Small intestine (tissue), 7 donors: ENCODE measurements around the gene LTO1. TPM values are rescaled to one million over a fixed set of nuclear protein-coding genes. Genes with fewer than 3 reads are reported as not detected.
A peak's percentile ranks its signal among the peaks of the same experiment; 100 is the strongest.

Experiments used
- DNase-seq, 2 donors: peaks; one replicate each; pipeline versions ENCODE4 v3.0.0 to v3.0.0-alpha.2; 2013
- FAIRE-seq: peaks from 2 replicates; lab custom pipeline; 2012; peaks lifted over from hg19 to GRCh38; lab: Jason Lieb, UNC
- H3K27ac ChIP-seq, 3 donors: one replicate each; pipeline ENCODE4 v1.5.1; 2013; ENCODE audit warnings: low read length in 2 of 3, mild to moderate bottlenecking in 2 of 3, control low read depth in 1 of 3, inconsistent platforms in 1 of 3, low read depth in 1 of 3, moderate library complexity in 1 of 3
- H3K27me3 ChIP-seq, 3 donors: one replicate each; pipeline ENCODE4 v1.6.1; 2013; ENCODE audit warnings: low read length in 3 of 3, inconsistent platforms in 1 of 3; ENCODE audit not compliant: control insufficient read depth in 3 of 3, insufficient read depth in 3 of 3
- H3K36me3 ChIP-seq, 3 donors: one replicate each; pipeline ENCODE4 v1.6.1; 2013; ENCODE audit warnings: low read length in 3 of 3, inconsistent platforms in 1 of 3, low read depth in 1 of 3, mild to moderate bottlenecking in 1 of 3, moderate library complexity in 1 of 3; ENCODE audit not compliant: control insufficient read depth in 3 of 3, insufficient read depth in 2 of 3
- H3K4me1 ChIP-seq, 3 donors: one replicate each; pipeline ENCODE4 v1.6.1; 2013; ENCODE audit warnings: low read length in 2 of 3, inconsistent platforms in 1 of 3, low read depth in 1 of 3, mild to moderate bottlenecking in 1 of 3, moderate library complexity in 1 of 3; ENCODE audit not compliant: control insufficient read depth in 3 of 3, insufficient read depth in 2 of 3
- H3K4me3 ChIP-seq, 3 donors: one replicate each; pipeline ENCODE4 v1.5.1; 2013; ENCODE audit warnings: low read length in 3 of 3, control low read depth in 1 of 3, inconsistent platforms in 1 of 3, low read depth in 1 of 3, mild to moderate bottlenecking in 1 of 3, moderate library complexity in 1 of 3
- H3K9me3 ChIP-seq, 2 donors: one replicate each; pipeline ENCODE4 v1.6.1; 2013; ENCODE audit warnings: low read depth in 1 of 2, low read length in 1 of 2; ENCODE audit not compliant: control insufficient read depth in 2 of 2, insufficient read depth in 1 of 2
- WGBS, 3 donors: extraction: QIAGEN DNeasy Blood & Tissue Kit; methylation state at CpG; one replicate each; pipeline ENCODE4 v1.1.7; 2013; 5-methylcytosine and 5-hydroxymethylcytosine counted together
- polyA plus RNA-seq, 4 donors: library from polyadenylated mRNA; stranded (reverse) in 3 of 4; unstranded in 1 of 4; fragments of 200-250 nt in 3 of 4; fragments of 120-200 nt in 1 of 4; gene quantifications; one replicate each; pipeline versions ENCODE4 v1.2.1 to v1.2.3, GENCODE V29; 2013
- donor health status: healthy with polysubstance abuse.
- donor health status: control.
- donor health status: control.
- donor health status: Bipolar disorder and iron deficiency.
- donor health status: healthy.

Gene LTO1
- polyA plus RNA-seq, 4 donors: 14.6 to 21.1 (median 17.7) TPM

DNA sequence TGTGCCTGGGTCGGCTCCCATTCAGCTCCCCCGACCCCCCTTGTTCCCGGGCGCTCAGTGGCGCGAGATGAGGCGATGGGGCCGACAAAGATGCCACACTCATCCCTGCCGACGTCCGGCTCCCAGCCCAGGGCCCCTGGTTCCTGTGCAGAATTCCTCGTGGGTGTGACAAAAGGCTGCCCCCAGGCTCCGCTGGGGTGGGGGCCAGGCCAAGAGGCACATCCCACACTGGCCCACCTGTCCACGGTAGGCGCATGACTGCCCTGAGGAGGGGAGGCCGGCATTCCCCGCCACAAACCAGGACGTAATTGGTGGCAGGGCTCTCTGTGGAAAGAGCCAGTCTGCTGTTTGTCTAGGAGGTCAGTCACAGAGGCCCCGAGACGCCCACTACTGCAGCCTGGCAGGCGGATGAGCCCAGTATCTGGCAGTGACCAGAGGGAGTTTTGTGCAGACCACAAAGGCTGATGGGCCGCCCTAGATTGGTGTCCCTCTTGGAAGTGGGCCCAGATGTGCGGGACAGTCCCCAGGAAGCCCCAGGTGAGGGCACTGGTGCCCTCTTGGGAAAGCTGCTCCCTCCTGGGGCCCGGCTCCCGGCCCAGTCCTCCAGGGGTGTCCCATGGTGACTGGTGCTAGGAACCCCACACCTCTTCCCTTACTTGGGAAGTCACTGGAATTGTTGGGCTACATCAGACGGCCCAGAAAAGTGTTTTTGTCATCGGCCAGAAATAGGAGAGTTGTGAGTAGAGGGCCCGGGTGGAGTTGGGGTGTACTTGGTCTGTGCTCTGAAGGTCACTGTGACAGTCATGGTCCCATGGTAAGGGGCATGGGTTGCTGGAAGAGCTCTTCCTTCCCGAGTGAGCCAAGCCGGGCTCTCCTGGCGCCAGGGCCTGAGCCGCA, 28.4 kb downstream of the LTO1 start:
- Histone ChIP-seq H3K27me3 (no peaks in the 10 kb centered on the region), H3K27ac (no peak overlapping the region), H3K36me3 (peaks cover 6 to 81% (median 10%) of the 10 kb centered on the region in 3 donors), H3K4me3 (no peak overlapping the region), H3K4me1 (peaks cover 0 to 19% (median 3%) of the 10 kb centered on the region in 3 donors), H3K9me3 (no peaks in the 10 kb centered on the region)
- DNase-seq (no peak), FAIRE-seq (no peak)
- 81 to 90% (median 88%) methylated on average over 29 to 32 of the region's 32 CpGs for WGBS, 3 donors

DNA sequence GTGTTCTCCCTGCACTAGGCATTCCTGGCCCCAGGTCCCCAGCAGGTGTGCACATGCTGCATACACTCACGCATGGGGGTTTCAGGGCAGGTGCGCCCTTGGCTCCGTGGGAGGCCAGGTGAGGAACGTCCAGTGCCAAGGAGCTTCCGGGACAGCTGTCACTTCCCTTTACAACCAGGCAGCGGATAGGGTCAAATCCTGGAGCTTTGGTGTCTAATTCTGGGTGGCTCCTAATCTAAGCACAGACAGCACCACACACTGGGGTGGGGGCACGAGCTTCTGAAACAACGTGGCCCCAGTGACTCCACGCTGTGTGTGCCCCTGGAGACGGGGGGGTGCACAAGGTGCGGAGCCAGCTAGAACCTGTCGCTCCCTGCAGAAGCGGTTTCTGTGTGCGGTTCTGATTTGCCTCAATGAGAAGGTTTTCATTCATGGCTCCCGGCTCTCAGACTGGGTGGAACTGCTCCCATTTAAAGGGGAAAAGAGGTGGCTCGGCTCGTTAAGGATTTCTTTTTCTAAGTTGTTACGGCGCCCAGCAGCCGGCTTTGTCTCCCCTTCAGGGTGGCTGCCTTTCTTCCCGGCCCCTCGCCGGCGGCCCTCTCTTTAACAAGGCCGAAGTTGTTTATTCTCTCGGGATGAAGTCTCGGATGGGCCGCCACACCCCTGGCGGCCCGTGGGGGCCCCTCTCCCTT, 29.2 kb downstream of the LTO1 start:
- H3K9me3 ChIP-seq: no peaks in the 10 kb centered on the region
- FAIRE-seq (no peak), DNase-seq (no peak)
- WGBS, 3 donors: 72 to 77% (median 73%) methylated on average over 29 to 30 of the region's 30 CpGs
- no peak overlapping the region for H3K4me3 ChIP-seq
- peaks cover 0 to 19% (median 3%) of the 10 kb centered on the region in 3 donors for H3K4me1 ChIP-seq
- H3K27ac ChIP-seq: no peak overlapping the region
- H3K36me3 ChIP-seq: peaks cover 6 to 76% (median 10%) of the 10 kb centered on the region in 3 donors
- peaks cover 0 to 3% (median 0%) of the 10 kb centered on the region in 3 donors for H3K27me3 ChIP-seq

DNA sequence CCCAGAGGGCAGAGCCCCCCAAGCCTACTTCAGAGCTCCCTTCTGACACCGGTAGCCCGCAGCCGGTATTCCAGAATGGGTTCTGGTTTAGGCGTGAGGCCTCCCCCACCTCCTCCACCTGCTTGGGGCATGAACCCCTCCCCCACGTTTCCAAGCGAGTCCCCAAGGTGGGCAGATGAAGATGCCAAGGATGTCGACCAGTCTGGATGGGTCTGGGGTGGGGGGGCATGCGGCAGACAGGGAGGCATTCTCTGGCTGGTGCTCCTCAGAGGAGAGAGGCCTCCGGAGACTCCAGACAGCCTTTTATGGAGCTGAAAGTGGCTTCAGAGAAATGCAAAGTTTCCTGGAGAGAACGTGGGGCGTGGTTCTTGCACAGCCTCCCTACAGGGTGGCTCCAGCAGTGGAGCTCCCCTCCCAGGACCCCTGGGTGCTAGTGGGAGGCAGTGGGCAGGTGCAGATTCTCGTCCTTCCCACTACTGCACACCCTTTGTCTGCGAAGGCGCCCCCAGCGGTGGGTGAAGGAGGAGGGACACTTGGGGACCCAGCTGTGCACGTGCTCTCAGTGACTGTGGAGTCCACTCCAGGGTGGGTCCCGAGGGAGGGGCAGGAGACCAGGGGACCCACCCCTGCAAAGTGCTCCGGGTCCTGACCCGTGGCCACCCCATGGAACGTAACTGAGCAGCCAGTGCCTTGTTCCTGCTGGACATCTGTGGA, 30.0 kb downstream of the LTO1 start:
- H3K27ac ChIP-seq: peak overlapping the region in 1 of 3 donors; percentile 40
- H3K36me3 ChIP-seq: peaks cover 3 to 68% (median 8%) of the 10 kb centered on the region in 3 donors
- no peaks in the 10 kb centered on the region for H3K9me3 ChIP-seq
- DNase-seq (peak in 1 of 2 donors; percentile 21), FAIRE-seq (no peak)
- peaks cover 0 to 4% (median 3%) of the 10 kb centered on the region in 3 donors for H3K27me3 ChIP-seq
- peaks cover 3 to 25% (median 5%) of the 10 kb centered on the region in 3 donors for H3K4me1 ChIP-seq
- WGBS, 3 donors: 74 to 76% (median 76%) methylated on average over 17 to 20 of the region's 20 CpGs
- H3K4me3 ChIP-seq: no peak overlapping the region

DNA sequence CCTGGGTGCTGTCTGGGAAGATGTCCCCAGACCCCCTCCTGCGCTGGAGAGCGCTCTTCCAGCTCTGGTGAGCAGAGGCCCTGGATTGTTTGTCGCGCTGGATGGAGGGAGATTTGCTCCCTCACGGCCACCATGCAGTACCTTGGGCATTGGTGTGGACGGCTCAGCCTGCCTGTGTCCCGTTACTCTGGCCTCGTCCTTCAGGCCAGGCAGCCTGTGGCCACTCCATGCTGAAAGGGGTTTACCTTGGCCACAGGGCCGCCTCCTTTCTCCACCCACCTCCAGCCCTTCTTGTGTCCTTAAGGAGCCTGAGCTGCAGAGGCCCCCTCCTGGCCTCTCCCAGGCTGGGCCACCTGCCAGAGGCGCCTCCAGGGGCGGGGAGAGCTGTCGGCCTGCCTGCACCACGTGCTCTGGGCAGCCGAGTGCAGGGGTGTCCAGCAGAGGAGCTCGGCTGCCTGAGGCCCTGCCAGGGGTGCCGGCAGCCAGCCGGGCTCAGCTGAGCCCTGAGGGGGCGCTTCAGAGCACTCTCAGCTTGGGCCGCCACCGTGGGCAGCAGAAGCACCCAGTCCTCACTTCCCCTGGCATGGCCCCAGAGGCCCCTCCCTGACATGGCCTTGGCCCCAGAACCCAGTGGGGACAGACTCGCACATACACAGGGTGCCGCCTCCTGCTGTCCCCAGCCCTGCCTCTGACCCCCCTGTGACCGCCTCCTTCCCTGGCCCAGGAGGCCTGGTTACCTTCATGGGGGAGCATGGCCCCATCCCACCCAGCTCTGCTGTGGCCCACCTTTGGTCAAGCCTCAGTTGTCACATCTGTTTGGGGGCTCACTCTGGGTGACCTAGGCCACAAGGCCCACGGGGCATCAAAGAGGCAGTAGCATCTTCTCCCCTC, 30.8 kb downstream of the LTO1 start:
- Histone ChIP-seq H3K27me3 (peaks cover 0 to 5% (median 5%) of the 10 kb centered on the region in 3 donors), H3K9me3 (no peaks in the 10 kb centered on the region), H3K4me3 (peak overlapping the region in 1 of 3 donors; percentile 18), H3K27ac (peak overlapping the region in 1 of 3 donors; percentile 40), H3K4me1 (peaks cover 3 to 32% (median 6%) of the 10 kb centered on the region in 3 donors), H3K36me3 (peaks cover 3 to 60% (median 7%) of the 10 kb centered on the region in 3 donors)
- FAIRE-seq (no peak), DNase-seq (peak; percentile 58 to 91)
- 33 to 45% (median 41%) methylated on average over 24 of the region's 24 CpGs for WGBS, 3 donors

DNA sequence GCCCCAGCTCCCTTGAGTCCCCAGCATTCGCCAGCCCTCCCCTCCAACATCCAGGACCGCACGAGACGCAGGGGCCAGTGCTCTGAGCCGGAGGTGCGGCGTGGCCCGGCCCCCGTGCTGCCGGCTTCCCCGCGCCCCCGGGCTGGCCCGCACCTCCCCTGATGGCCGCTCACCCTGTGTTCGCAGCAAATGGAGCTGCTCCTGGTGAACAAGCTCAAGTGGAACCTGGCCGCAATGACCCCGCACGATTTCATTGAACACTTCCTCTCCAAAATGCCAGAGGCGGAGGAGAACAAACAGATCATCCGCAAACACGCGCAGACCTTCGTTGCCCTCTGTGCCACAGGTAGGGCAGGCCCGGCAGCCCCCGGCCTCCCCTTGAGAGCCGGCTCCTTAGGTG, 31.5 kb downstream of the LTO1 start:
- Histone ChIP-seq H3K9me3 (no peaks in the 10 kb centered on the region), H3K27me3 (peaks cover 0 to 5% (median 5%) of the 10 kb centered on the region in 3 donors), H3K27ac (no peak overlapping the region), H3K4me1 (peaks cover 3 to 36% (median 6%) of the 10 kb centered on the region in 3 donors), H3K36me3 (peaks cover 0 to 53% (median 7%) of the 10 kb centered on the region in 3 donors), H3K4me3 (peak overlapping the region in 2 of 3 donors; percentile 18 to 88)
- FAIRE-seq (no peak), DNase-seq (peak in 1 of 2 donors; percentile 28)
- WGBS, 3 donors: 44 to 56% (median 48%) methylated on average over 26 to 27 of the region's 27 CpGs

DNA sequence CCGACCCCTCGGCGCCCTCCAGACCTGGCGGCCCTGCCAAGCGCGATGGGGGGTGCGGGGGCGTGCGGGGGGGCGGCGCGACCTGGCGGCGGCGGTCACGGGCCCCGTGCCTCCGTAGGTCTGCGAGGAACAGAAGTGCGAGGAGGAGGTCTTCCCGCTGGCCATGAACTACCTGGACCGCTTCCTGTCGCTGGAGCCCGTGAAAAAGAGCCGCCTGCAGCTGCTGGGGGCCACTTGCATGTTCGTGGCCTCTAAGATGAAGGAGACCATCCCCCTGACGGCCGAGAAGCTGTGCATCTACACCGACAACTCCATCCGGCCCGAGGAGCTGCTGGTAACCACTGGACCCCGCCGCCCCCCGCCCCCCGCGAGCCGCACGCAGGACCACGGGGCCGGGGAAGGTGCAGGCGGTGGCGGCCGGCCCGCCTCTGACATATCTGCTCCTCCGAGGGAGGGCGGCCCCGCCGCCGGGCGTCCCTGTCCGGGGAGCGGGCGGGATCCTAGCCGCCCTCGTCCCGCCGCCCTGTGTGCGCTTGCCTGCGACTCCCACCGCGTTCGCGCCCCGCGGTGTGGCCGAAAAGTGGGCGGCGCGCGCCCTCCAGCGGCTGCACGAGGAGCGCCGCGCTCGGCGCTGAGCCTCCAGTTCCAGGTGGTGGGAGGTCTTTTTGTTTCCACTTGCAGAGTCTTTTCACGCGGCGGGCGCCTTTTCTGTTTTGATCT, 32.1 kb downstream of the LTO1 start:
- peaks cover 3 to 40% (median 6%) of the 10 kb centered on the region in 3 donors for H3K4me1 ChIP-seq
- FAIRE-seq (no peak), DNase-seq (peak; percentile 77 to 90)
- H3K27me3 ChIP-seq: peaks cover 0 to 5% (median 5%) of the 10 kb centered on the region in 3 donors
- H3K9me3 ChIP-seq: no peaks in the 10 kb centered on the region
- peaks cover 0 to 47% (median 3%) of the 10 kb centered on the region in 3 donors for H3K36me3 ChIP-seq
- H3K4me3 ChIP-seq: peak overlapping the region; percentile 81 to 98 (median 88)
- peak overlapping the region; percentile 48 to 93 (median 69) for H3K27ac ChIP-seq
- 0 to 1% (median 0%) methylated on average over 67 to 81 of the region's 81 CpGs for WGBS, 3 donors

DNA sequence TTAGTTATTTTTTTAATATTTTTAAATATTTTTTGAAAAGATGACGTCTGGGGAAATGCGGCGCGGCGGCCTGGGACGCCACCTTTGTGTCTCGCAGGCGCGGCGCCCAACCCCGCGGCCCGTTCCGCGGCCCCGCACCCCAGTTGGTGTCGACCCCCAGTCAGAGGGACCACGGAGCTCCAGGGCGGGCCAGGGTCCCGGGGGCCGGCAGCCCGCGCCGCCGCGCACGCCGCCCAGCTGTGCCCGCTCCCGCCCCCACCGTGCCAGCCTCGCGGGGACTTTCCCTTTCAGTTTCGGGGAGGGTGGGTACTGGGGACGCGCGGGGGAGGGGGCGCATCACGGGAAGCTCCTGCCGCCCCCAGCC, 32.6 kb downstream of the LTO1 start:
- DNase-seq: peak; percentile 61 to 79
- 0 to 1% (median 0%) methylated on average over 29 to 40 of the region's 40 CpGs for WGBS, 3 donors

More for the DNA sequence above, 32.6 kb downstream of the LTO1 start:
- H3K27me3 ChIP-seq: peaks cover 0 to 11% (median 7%) of the 10 kb centered on the region in 3 donors
- H3K36me3 ChIP-seq: peaks cover 0 to 42% (median 2%) of the 10 kb centered on the region in 3 donors
- H3K4me3 ChIP-seq: peak overlapping the region; percentile 81 to 98 (median 88)
- FAIRE-seq: no peak
- H3K27ac ChIP-seq: peak overlapping the region; percentile 69 to 93 (median 76)
- no peaks in the 10 kb centered on the region for H3K9me3 ChIP-seq
- H3K4me1 ChIP-seq: peaks cover 3 to 45% (median 7%) of the 10 kb centered on the region in 3 donors
